K562 (cell line): ENCODE measurements around the gene ANAPC13. TPM values are rescaled to one million over a fixed set of nuclear protein-coding genes. Genes with fewer than 3 reads are reported as not detected.

Source experiments
- ATAC-seq: fragments of 200-7000 bp; cut with Tn5 transposase; 3 replicates; pipeline ENCODE4 v1.9.1; 2020; ENCODE audit warnings: moderate library complexity
- BruUV-seq: library from RNA; stranded (reverse); fragments of 400-500 nt; replicated peaks from 2 replicates; lab custom pipeline; 2021; lab: Mats Ljungman, UMichigan
- CTCF ChIA-PET: fragments of 300-600 bp; formaldehyde crosslinking; extraction: SDS; loops from one replicate; lab custom pipeline; 2021; ENCODE audit warnings: low intra/inter-chr PET ratio; lab: Yijun Ruan, JAX
- POLR2A ChIA-PET: fragments of 300-600, 350-650 bp; sonication (Branson Sonifier 250); formaldehyde crosslinking; extraction: SDS; loops from one replicate; lab custom pipeline; 2021; ENCODE audit warnings: antibody characterized with exemption, inconsistent platforms; lab: Yijun Ruan, JAX
- DNase-seq, 4 experiments: peaks; one replicate each; pipeline versions ENCODE4 v3.0.0 to v3.0.0-alpha.2; 2011 to 2018; ENCODE audit warnings: low spot score in 3 of 4, mixed read lengths in 3 of 4; ENCODE audit errors: extremely low read depth in 1 of 4
- FAIRE-seq: peaks from 2 replicates; lab custom pipeline; 2011; peaks lifted over from hg19 to GRCh38; lab: Jason Lieb, UNC
- H2AFZ ChIP-seq: 2 replicates; pipeline ENCODE4 v1.6.0; 2011; ENCODE audit warnings: low read depth, low read length, control low read depth, inconsistent platforms
- H3K27ac ChIP-seq: fragments of 200-600 bp; 3 replicates; pipeline ENCODE4 v1.8.0; 2011; ENCODE audit warnings: low read depth, mild to moderate bottlenecking, control low read depth, inconsistent platforms, low read length, moderate library complexity, mixed read lengths; ENCODE audit errors: extremely low read depth
- H3K27me3 ChIP-seq, 2 experiments: fragments of 300-600 bp in 1 of 2; 2 replicates in 1 of 2; 3 replicates in 1 of 2; pipeline versions ENCODE4 v1.6.0 to v1.8.0; 2011; ENCODE audit warnings: inconsistent platforms in 2 of 2, low read length in 2 of 2, mild to moderate bottlenecking in 1 of 2, mixed read lengths in 1 of 2, moderate library complexity in 1 of 2; ENCODE audit not compliant: control insufficient read depth in 2 of 2, insufficient read depth in 2 of 2
- H3K36me3 ChIP-seq: fragments of 300-600 bp; 3 replicates; pipeline ENCODE4 v1.8.0; 2011; ENCODE audit warnings: mild to moderate bottlenecking, low read length, inconsistent platforms; ENCODE audit not compliant: control insufficient read depth, insufficient read depth
- H3K4me1 ChIP-seq, 2 experiments: fragments of 200-600 bp in 1 of 2; replicated peaks in 1 of 2; 2 replicates in 1 of 2; 3 replicates in 1 of 2; pipeline versions ENCODE4 v1.5.1 to v1.8.0; 2011; ENCODE audit warnings: inconsistent platforms in 2 of 2, low read length in 2 of 2, mild to moderate bottlenecking in 1 of 2, mixed read lengths in 1 of 2, moderate library complexity in 1 of 2; ENCODE audit not compliant: control insufficient read depth in 2 of 2, insufficient read depth in 2 of 2
- H3K4me2 ChIP-seq: 2 replicates; pipeline ENCODE4 v1.6.1; 2011; ENCODE audit warnings: low read length, control low read depth, inconsistent platforms, mixed read lengths; ENCODE audit not compliant: insufficient read depth
- H3K4me3 ChIP-seq: fragments of 200-600 bp; sonication (generic), shearing (Covaris generic); 2 replicates; pipeline ENCODE4 v1.5.1; 2016; ENCODE audit warnings: control low read depth, inconsistent platforms
- H3K79me2 ChIP-seq: fragments of 200-600 bp; 3 replicates; pipeline ENCODE4 v1.8.0; 2011; ENCODE audit warnings: low read length, inconsistent platforms; ENCODE audit not compliant: control insufficient read depth, insufficient read depth
- H3K9ac ChIP-seq, 2 experiments: 2 replicates each; pipeline versions ENCODE4 v1.6.0 to v1.6.1; 2011; ENCODE audit warnings: low read depth in 2 of 2, low read length in 2 of 2, control low read depth in 1 of 2, inconsistent platforms in 1 of 2, mild to moderate bottlenecking in 1 of 2, mixed read lengths in 1 of 2; ENCODE audit not compliant: insufficient read depth in 1 of 2
- H3K9me1 ChIP-seq: one replicate; pipeline ENCODE4 v1.6.0; 2011; ENCODE audit warnings: inconsistent platforms, mild to moderate bottlenecking, low read length, moderate library complexity; ENCODE audit not compliant: control insufficient read depth, insufficient read depth
- H3K9me3 ChIP-seq: replicated peaks from 2 replicates; pipeline ENCODE4 v1.5.1; 2011; ENCODE audit warnings: low read depth, low read length, inconsistent platforms; ENCODE audit not compliant: control insufficient read depth, insufficient read depth
- H4K20me1 ChIP-seq: replicated peaks from 2 replicates; pipeline ENCODE4 v1.6.1; 2011; ENCODE audit warnings: low read length, inconsistent platforms, mixed read lengths; ENCODE audit not compliant: control insufficient read depth, insufficient read depth
- KLF1 ChIP-seq: fragments of 450-650 bp; IDR thresholded peaks from 2 replicates; pipeline ENCODE4 v1.6.1; 2016; ENCODE audit warnings: missing genetic modification characterization, missing compliant biosample characterization
- SMC3 ChIP-seq: conservative IDR thresholded peaks from 2 replicates; pipeline ENCODE4 v1.6.1; 2011; ENCODE audit warnings: low read depth, low read length, improper control_type of control experiment; ENCODE audit not compliant: insufficient read depth
- ZFP1 ChIP-seq: fragments of 450-650 bp; formaldehyde crosslinking; IDR thresholded peaks from 2 replicates; pipeline ENCODE4 v1.4.0; 2020; ENCODE audit warnings: mild to moderate bottlenecking, mixed read lengths
- ZKSCAN1 ChIP-seq: fragments of 150-350 bp; IDR thresholded peaks from 2 replicates; pipeline ENCODE4 v1.6.1; 2016; ENCODE audit warnings: low read depth, low read length
- ZNF444 ChIP-seq: fragments of 250-450 bp; sonication (Bioruptor Pico); IDR thresholded peaks from 2 replicates; pipeline ENCODE4 v1.4.0; 2020; ENCODE audit warnings: mild to moderate bottlenecking, moderate library complexity
- WGBS: fragments of 100-300 bp; shearing (Covaris generic); methylation state at CpG from one replicate; pipeline ENCODE4 v1.1.6; 2016; ENCODE audit warnings: low coverage, mixed read lengths; ENCODE audit not compliant: insufficient coverage; ENCODE audit errors: missing lambda C conversion rate; 5-methylcytosine and 5-hydroxymethylcytosine counted together
- in situ Hi-C: fragments of 300-500 bp; cut with MboI; formaldehyde crosslinking; loops from 4 replicates; pipeline ENCODE4 v1.15.0; 2018; ENCODE audit warnings: inconsistent platforms, mixed read lengths
- intact Hi-C: fragments of 100-400 bp; cut with micrococcal nuclease; formaldehyde crosslinking; loops from 2 replicates; pipeline ENCODE4 v1.14.2; 2022
- polyA plus RNA-seq, 8 experiments: library from polyadenylated mRNA; depleted of rRNA in 4 of 8; stranded (reverse) in 5 of 8; unstranded in 3 of 8; fragments of >200 nt; fragmentation: Nextera tagmentation in 2 of 8; fragmentation: Illumina TruSeq in 1 of 8; extraction: Ambion mirVana in 2 of 8; extraction: Trizol in 1 of 8; gene quantifications; 2 replicates each; pipeline versions ENCODE4 v1.2.1 to v1.2.3, GENCODE V29; 2011 to 2014; ENCODE audit warnings: inconsistent platforms in 1 of 8, missing spikeins in 1 of 8
- total RNA-seq, 7 experiments: library from RNA; depleted of rRNA in 6 of 7; stranded (reverse); fragments of >200 nt in 6 of 7; fragmentation: Illumina TruSeq in 2 of 7; extraction: Trizol in 2 of 7; gene quantifications; 2 replicates each; pipeline versions ENCODE4 v1.2.1 to v1.2.3, GENCODE V29; 2011 to 2021; ENCODE audit warnings: low replicate concordance in 1 of 7
- TF ChIP-seq, protein P1 (sequence below), 3 experiments: IDR thresholded peaks in 2 of 3; conservative IDR thresholded peaks in 1 of 3; 2 replicates each; pipeline ENCODE4 v1.5.1; 2011 to 2012; ENCODE audit warnings: low read length in 3 of 3, mild to moderate bottlenecking in 3 of 3, control low read depth in 2 of 3, improper control_type of control experiment in 1 of 3, inconsistent platforms in 1 of 3, low read depth in 1 of 3, mixed read lengths in 1 of 3, moderate library complexity in 1 of 3; ENCODE audit not compliant: insufficient read depth in 2 of 3
- TF ChIP-seq, protein P2 (sequence below): fragments of 250-450 bp; sonication (Bioruptor Pico); IDR thresholded peaks from 2 replicates; pipeline ENCODE4 v1.4.0; 2020

The ANAPC13 gene
- total and polyA plus RNA-seq, 9 of the 15 experiments (the other 6 are each of a cell fraction or from before 2014, with no cell fraction given) = 48.5 to 238 (median 68.5) TPM

DNA sequence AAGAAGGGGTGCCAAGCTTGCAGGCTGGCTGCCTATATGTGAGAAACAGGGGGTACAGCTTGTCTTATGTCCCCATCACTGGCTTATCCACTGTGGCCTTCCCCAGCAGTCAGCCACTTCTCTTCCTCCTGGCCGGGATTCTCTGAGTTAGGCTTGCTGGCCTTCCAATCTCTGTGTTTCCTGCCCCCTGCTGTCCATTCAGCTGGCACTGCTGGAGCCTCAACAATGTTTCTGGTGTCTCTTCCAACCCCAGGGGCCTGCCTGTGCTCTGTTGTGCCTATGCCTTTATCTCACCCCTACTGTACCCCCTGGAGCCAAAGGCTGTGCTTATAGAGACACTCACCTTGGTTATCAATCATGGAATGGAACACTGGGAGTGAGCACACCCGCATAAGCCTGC is 36.5 kb downstream of the ANAPC13 start:
- in situ Hi-C loops (no loop called here), intact Hi-C loops (no loop called here)
- no TSS peak for BruUV-seq
- no peaks in the 10 kb centered on the region for H3K36me3 ChIP-seq
- no peak overlapping the region for H3K4me3 ChIP-seq
- no peaks in the 10 kb centered on the region for H3K9me3 ChIP-seq
- FAIRE-seq (no peak), DNase-seq (peak in 2 of 4 experiments; percentile 7 to 12), ATAC-seq (no peak)
- H3K4me1 ChIP-seq = no peaks in the 10 kb centered on the region
- WGBS = 0% methylated on average over 2 of the region's 2 CpGs
- H3K9me1 ChIP-seq = no peaks in the 10 kb centered on the region
- H2AFZ ChIP-seq = no peak overlapping the region
- no peaks in the 10 kb centered on the region for H4K20me1 ChIP-seq
- H3K4me2 ChIP-seq = no peak overlapping the region
- ChIA-PET CTCF (no interaction called here), POLR2A (interaction anchor here (0.6 kb wide), 2 partner anchors 11 to 1055 kb away, joined by 3 read pairs; no protein-coding TSS in a partner anchor)
- H3K27me3 ChIP-seq = peaks cover 0 to 25% of the 10 kb centered on the region in 2 experiments; a peak in 2 of 5 replicates
- no peak overlapping the region for H3K27ac ChIP-seq
- TF ChIP-seq ZNF444 (CRISPR knock-in tag) (no peak), ZFP1 (CRISPR knock-in tag) (no peak), ZKSCAN1 (no peak), SMC3 (no peak), KLF1 (tag) (no peak)
- TF ChIP-seq, protein P1, sequence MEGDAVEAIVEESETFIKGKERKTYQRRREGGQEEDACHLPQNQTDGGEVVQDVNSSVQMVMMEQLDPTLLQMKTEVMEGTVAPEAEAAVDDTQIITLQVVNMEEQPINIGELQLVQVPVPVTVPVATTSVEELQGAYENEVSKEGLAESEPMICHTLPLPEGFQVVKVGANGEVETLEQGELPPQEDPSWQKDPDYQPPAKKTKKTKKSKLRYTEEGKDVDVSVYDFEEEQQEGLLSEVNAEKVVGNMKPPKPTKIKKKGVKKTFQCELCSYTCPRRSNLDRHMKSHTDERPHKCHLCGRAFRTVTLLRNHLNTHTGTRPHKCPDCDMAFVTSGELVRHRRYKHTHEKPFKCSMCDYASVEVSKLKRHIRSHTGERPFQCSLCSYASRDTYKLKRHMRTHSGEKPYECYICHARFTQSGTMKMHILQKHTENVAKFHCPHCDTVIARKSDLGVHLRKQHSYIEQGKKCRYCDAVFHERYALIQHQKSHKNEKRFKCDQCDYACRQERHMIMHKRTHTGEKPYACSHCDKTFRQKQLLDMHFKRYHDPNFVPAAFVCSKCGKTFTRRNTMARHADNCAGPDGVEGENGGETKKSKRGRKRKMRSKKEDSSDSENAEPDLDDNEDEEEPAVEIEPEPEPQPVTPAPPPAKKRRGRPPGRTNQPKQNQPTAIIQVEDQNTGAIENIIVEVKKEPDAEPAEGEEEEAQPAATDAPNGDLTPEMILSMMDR (IDR thresholded peaks at IDR 0.05 in 2 of 3, conservative IDR thresholded peaks at IDR 0.05 in 1 of 3; ENCODE audit: insufficient read depth in 2 of 3, low read depth in 1 of 3, low read length in 3 of 3) = peak; percentile 15 to 17 (median 15); a peak in 1 of 6 replicates
- TF ChIP-seq, protein P2, sequence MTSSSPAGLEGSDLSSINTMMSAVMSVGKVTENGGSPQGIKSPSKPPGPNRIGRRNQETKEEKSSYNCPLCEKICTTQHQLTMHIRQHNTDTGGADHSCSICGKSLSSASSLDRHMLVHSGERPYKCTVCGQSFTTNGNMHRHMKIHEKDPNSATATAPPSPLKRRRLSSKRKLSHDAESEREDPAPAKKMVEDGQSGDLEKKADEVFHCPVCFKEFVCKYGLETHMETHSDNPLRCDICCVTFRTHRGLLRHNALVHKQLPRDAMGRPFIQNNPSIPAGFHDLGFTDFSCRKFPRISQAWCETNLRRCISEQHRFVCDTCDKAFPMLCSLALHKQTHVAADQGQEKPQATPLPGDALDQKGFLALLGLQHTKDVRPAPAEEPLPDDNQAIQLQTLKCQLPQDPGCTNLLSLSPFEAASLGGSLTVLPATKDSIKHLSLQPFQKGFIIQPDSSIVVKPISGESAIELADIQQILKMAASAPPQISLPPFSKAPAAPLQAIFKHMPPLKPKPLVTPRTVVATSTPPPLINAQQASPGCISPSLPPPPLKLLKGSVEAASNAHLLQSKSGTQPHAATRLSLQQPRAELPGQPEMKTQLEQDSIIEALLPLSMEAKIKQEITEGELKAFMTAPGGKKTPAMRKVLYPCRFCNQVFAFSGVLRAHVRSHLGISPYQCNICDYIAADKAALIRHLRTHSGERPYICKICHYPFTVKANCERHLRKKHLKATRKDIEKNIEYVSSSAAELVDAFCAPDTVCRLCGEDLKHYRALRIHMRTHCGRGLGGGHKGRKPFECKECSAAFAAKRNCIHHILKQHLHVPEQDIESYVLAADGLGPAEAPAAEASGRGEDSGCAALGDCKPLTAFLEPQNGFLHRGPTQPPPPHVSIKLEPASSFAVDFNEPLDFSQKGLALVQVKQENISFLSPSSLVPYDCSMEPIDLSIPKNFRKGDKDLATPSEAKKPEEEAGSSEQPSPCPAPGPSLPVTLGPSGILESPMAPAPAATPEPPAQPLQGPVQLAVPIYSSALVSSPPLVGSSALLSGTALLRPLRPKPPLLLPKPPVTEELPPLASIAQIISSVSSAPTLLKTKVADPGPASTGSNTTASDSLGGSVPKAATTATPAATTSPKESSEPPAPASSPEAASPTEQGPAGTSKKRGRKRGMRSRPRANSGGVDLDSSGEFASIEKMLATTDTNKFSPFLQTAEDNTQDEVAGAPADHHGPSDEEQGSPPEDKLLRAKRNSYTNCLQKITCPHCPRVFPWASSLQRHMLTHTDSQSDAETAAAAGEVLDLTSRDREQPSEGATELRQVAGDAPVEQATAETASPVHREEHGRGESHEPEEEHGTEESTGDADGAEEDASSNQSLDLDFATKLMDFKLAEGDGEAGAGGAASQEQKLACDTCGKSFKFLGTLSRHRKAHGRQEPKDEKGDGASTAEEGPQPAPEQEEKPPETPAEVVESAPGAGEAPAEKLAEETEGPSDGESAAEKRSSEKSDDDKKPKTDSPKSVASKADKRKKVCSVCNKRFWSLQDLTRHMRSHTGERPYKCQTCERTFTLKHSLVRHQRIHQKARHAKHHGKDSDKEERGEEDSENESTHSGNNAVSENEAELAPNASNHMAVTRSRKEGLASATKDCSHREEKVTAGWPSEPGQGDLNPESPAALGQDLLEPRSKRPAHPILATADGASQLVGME (CRISPR knock-in tag) = no peak
- H3K79me2 ChIP-seq = no peaks in the 10 kb centered on the region
- H3K9ac ChIP-seq = no peak overlapping the region
